K562 (cell line): Measurements from ENCODE around the gene SV2A. TPM values are rescaled to one million over a fixed set of nuclear protein-coding genes. Genes with fewer than 3 reads are reported as not detected.

Experiments used
- FOXM1 ChIP-seq, 2 experiments: fragments of 450-650 bp in 1 of 2; sonication (generic) in 1 of 2; formaldehyde crosslinking in 1 of 2; IDR thresholded peaks; 2 replicates each; pipeline versions ENCODE4 v1.6.1 to v1.9.0; 2017 to 2022; ENCODE audit warnings: low read depth in 2 of 2, mild to moderate bottlenecking in 2 of 2, missing genetic modification reagents in 1 of 2, moderate library complexity in 1 of 2
- GTF2A2 ChIP-seq: IDR thresholded peaks from 2 replicates; pipeline ENCODE4 v1.6.1; 2016; ENCODE audit warnings: mild to moderate bottlenecking, missing genetic modification characterization, missing compliant biosample characterization
- ILF3 ChIP-seq: fragments of 450-650 bp; IDR thresholded peaks from 2 replicates; pipeline ENCODE4 v1.6.1; 2018; ENCODE audit warnings: antibody characterized with exemption, mild to moderate bottlenecking, moderate library complexity, borderline replicate concordance
- MAZ ChIP-seq, 2 experiments: fragments of 450-650 bp in 1 of 2; sonication (generic) in 1 of 2; formaldehyde crosslinking; IDR thresholded peaks in 1 of 2; conservative IDR thresholded peaks in 1 of 2; 2 replicates each; pipeline versions ENCODE4 v1.4.0 to v1.5.0; 2020; ENCODE audit warnings: mild to moderate bottlenecking in 1 of 2, missing genetic modification reagents in 1 of 2
- PHTF2 ChIP-seq: fragments of 250-450 bp; sonication (Bioruptor Pico); IDR thresholded peaks from 2 replicates; pipeline ENCODE4 v1.5.0; 2021; ENCODE audit warnings: mild to moderate bottlenecking
- PYGO2 ChIP-seq: fragments of 450-650 bp; IDR thresholded peaks from 2 replicates; pipeline ENCODE4 v1.6.1; 2016; ENCODE audit warnings: mild to moderate bottlenecking, missing genetic modification characterization, moderate library complexity, missing compliant biosample characterization
- RBM14 ChIP-seq: fragments of 200-400 bp; formaldehyde crosslinking; IDR thresholded peaks from 2 replicates; pipeline ENCODE4 v1.6.1; 2018; ENCODE audit warnings: low read depth, mild to moderate bottlenecking, low read length, moderate library complexity, borderline replicate concordance; ENCODE audit not compliant: insufficient read depth
- polyA plus RNA-seq, 8 experiments: library from polyadenylated mRNA; depleted of rRNA in 4 of 8; stranded (reverse) in 5 of 8; unstranded in 3 of 8; fragments of >200 nt; fragmentation: Nextera tagmentation in 2 of 8; fragmentation: Illumina TruSeq in 1 of 8; extraction: Ambion mirVana in 2 of 8; extraction: Trizol in 1 of 8; gene quantifications; 2 replicates each; pipeline versions ENCODE4 v1.2.1 to v1.2.3, GENCODE V29; 2011 to 2014; ENCODE audit warnings: inconsistent platforms in 1 of 8, missing spikeins in 1 of 8
- total RNA-seq, 7 experiments: library from RNA; depleted of rRNA in 6 of 7; stranded (reverse); fragments of >200 nt in 6 of 7; fragmentation: Illumina TruSeq in 2 of 7; extraction: Trizol in 2 of 7; gene quantifications; 2 replicates each; pipeline versions ENCODE4 v1.2.1 to v1.2.3, GENCODE V29; 2011 to 2021; ENCODE audit warnings: low replicate concordance in 1 of 7
- TF ChIP-seq, protein P1 (sequence below): fragments of 450-650 bp; IDR thresholded peaks from 2 replicates; pipeline ENCODE4 v1.7.0; 2016; ENCODE audit warnings: borderline replicate concordance
- TF ChIP-seq, protein P2 (sequence below): fragments of 250-450 bp; sonication (Bioruptor Pico); IDR thresholded peaks from 2 replicates; pipeline ENCODE4 v1.5.0; 2022; ENCODE audit warnings: mild to moderate bottlenecking
- TF ChIP-seq, protein P3 (sequence below): fragments of 250-450 bp; sonication (Bioruptor Pico); IDR thresholded peaks from 2 replicates; pipeline ENCODE4 v1.4.0; 2020
- TF ChIP-seq, protein P4 (sequence below): fragments of 450-650 bp; formaldehyde crosslinking; IDR thresholded peaks from 2 replicates; pipeline ENCODE4 v1.4.0; 2022; ENCODE audit warnings: missing genetic modification characterization
- TF ChIP-seq, protein P5 (sequence below): fragments of 250-450 bp; sonication (Bioruptor Pico); IDR thresholded peaks from 2 replicates; pipeline ENCODE4 v1.4.0; 2020; ENCODE audit warnings: mild to moderate bottlenecking, moderate library complexity

SV2A gene
- total and polyA plus RNA-seq, 9 of the 15 experiments (the other 6 are each of a cell fraction or from before 2014, with no cell fraction given): 0.07 to 0.22 (median 0.11) TPM; not detected in 1

DNA sequence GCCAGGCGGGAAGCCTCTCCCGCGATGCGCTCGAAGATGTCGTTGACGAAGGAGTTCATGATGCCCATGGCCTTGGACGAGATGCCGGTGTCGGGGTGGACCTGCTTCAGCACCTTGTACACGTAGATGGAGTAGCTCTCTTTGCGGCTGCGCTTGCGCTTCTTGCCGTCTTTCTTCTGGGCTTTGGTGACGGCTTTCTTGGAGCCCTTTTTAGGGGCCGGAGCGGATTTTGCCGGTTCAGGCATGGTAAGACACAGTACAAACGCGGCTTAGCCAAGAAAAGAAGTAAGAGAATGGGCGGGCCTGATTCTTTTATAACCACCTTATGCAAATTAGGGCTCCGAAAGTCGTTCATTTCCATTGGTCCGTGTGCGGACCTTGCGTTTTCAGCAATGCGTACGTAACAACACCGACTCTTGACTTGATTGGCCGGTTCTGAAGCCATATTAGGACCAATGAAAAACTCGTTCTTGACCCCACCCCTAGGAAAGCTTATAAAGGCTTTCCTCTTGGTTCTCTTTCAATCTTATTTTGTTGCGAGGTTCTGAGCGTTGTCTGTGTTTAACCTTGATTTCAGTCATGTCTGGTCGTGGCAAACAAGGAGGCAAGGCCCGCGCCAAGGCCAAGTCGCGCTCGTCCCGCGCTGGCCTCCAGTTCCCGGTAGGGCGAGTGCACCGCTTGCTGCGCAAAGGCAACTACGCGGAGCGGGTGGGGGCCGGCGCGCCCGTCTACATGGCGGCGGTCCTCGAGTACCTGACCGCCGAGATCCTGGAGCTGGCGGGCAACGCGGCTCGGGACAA is 31.0 kb downstream of the SV2A start (continued):
- TF ChIP-seq, protein P1, sequence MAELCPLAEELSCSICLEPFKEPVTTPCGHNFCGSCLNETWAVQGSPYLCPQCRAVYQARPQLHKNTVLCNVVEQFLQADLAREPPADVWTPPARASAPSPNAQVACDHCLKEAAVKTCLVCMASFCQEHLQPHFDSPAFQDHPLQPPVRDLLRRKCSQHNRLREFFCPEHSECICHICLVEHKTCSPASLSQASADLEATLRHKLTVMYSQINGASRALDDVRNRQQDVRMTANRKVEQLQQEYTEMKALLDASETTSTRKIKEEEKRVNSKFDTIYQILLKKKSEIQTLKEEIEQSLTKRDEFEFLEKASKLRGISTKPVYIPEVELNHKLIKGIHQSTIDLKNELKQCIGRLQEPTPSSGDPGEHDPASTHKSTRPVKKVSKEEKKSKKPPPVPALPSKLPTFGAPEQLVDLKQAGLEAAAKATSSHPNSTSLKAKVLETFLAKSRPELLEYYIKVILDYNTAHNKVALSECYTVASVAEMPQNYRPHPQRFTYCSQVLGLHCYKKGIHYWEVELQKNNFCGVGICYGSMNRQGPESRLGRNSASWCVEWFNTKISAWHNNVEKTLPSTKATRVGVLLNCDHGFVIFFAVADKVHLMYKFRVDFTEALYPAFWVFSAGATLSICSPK: no peak
- TF ChIP-seq, protein P2, sequence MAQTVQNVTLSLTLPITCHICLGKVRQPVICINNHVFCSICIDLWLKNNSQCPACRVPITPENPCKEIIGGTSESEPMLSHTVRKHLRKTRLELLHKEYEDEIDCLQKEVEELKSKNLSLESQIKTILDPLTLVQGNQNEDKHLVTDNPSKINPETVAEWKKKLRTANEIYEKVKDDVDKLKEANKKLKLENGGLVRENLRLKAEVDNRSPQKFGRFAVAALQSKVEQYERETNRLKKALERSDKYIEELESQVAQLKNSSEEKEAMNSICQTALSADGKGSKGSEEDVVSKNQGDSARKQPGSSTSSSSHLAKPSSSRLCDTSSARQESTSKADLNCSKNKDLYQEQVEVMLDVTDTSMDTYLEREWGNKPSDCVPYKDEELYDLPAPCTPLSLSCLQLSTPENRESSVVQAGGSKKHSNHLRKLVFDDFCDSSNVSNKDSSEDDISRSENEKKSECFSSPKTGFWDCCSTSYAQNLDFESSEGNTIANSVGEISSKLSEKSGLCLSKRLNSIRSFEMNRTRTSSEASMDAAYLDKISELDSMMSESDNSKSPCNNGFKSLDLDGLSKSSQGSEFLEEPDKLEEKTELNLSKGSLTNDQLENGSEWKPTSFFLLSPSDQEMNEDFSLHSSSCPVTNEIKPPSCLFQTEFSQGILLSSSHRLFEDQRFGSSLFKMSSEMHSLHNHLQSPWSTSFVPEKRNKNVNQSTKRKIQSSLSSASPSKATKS (CRISPR knock-in tag): no peak
- TF ChIP-seq, protein P3, sequence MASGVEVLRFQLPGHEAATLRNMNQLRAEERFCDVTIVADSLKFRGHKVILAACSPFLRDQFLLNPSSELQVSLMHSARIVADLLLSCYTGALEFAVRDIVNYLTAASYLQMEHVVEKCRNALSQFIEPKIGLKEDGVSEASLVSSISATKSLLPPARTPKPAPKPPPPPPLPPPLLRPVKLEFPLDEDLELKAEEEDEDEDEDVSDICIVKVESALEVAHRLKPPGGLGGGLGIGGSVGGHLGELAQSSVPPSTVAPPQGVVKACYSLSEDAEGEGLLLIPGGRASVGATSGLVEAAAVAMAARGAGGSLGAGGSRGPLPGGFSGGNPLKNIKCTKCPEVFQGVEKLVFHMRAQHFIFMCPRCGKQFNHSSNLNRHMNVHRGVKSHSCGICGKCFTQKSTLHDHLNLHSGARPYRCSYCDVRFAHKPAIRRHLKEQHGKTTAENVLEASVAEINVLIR (CRISPR knock-in tag): peak; percentile 47
- TF ChIP-seq FOXM1 (IDR thresholded peaks at IDR 0.05; ENCODE audit: low read depth) (no peak), FOXM1 (CRISPR knock-in tag; IDR thresholded peaks at IDR 0.05; ENCODE audit: low read depth) (peak; percentile 84; the same call in 1 of the 2 replicates), RBM14 (no peak), PHTF2 (CRISPR knock-in tag) (peak; percentile 63; the same call in 1 of the 2 replicates), PYGO2 (no peak), GTF2A2 (tag) (peak; percentile 91), ILF3 (peak; percentile 95; the same call in 1 of the 2 replicates), MAZ (CRISPR knock-in tag; conservative IDR thresholded peaks at IDR 0.05 in 1 of 2, IDR thresholded peaks at IDR 0.05 in 1 of 2) (peak; percentile 15 to 68)
- TF ChIP-seq, protein P4, sequence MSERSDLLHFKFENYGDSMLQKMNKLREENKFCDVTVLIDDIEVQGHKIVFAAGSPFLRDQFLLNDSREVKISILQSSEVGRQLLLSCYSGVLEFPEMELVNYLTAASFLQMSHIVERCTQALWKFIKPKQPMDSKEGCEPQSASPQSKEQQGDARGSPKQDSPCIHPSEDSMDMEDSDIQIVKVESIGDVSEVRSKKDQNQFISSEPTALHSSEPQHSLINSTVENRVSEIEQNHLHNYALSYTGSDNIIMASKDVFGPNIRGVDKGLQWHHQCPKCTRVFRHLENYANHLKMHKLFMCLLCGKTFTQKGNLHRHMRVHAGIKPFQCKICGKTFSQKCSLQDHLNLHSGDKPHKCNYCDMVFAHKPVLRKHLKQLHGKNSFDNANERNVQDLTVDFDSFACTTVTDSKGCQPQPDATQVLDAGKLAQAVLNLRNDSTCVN (CRISPR knock-in tag): no peak
- TF ChIP-seq, protein P5, sequence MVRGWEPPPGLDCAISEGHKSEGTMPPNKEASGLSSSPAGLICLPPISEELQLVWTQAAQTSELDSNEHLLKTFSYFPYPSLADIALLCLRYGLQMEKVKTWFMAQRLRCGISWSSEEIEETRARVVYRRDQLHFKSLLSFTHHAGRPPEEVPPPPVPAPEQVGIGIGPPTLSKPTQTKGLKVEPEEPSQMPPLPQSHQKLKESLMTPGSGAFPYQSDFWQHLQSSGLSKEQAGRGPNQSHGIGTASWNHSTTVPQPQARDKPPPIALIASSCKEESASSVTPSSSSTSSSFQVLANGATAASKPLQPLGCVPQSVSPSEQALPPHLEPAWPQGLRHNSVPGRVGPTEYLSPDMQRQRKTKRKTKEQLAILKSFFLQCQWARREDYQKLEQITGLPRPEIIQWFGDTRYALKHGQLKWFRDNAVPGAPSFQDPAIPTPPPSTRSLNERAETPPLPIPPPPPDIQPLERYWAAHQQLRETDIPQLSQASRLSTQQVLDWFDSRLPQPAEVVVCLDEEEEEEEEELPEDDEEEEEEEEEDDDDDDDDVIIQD (CRISPR knock-in tag): no peak
